ENCODE results near the gene ZNF799.
"Not testable (repeated sequence)": the region's sequence is repeated elsewhere in the genome, so short reads cannot be mapped to it uniquely, and the experiment has no call there.

Gene ZNF799

GRCh38 chr19:12362236-12362635 lies 38.8 kb downstream of the ZNF799 start:
- DNase-seq = not testable (repeated sequence)

DNA sequence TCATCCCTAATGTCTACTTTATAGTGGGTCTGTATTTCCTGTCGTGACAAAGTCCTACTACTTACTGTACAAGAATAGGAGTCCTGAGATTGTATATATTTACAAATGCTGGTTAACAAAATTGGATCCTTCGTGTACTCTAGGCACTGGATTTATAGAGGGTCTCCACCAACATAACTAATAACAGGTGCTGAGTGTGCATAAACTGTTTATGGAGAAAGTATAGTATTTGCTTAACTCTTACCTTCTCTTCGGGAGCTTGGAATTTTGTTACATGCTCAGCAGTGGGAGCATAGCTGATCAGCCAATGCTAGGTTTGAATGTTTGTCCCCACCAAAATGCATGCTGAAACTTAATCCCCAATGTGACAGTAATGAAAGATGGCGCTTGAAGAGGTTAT lies 47.7 kb downstream of the ZNF799 start:
- DNase-seq = no peak

GRCh38 chr19:12350890-12351197 lies 50.2 kb downstream of the ZNF799 start:
- DNase-seq = no peak

- no peak for DNase-seq
These were observed 50.7 kb downstream of the ZNF799 start for GRCh38 chr19:12350185-12350889.

DNA sequence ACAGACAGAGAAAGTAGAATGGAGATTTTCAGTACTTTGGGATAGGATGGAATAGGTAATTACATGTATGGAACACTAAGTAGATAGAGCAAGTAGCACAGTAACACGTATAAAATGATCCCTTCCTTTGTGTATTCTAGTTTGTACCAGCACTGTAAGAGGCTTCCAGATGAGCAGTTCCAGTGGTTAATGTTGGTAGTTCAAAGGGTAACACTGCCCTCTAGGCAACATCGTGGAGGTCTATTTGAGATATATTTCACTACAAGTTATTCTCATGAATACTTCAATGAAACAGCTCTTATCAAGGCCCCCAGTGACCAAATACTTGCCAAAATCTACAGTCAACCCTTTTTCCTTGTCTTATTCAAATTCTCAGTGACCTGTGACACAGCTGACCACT lies 54.2 kb downstream of the ZNF799 start:
- DNase-seq = no peak

DNA sequence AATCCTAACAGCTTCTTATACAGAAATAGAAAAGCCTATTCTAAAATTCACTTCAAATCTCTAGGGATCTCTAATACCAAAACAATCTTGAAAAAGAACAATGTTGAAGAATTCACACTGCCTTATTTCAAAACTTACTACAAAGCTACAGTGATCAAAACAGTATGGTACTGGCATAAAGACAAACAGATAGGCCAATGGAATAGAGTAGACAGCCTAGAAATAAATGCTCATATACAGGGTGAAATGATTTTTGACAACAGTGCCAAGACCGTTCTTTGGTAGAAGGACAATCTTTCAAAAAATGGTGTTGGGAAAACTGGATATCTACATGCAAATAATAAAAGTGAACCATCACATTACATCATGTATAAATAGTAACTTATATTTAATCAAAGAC lies 55.9 kb downstream of the ZNF799 start:
- no peak for DNase-seq
